Large intestine (tissue), 3 donors: ENCODE data around the gene EMC8. TPM values are rescaled to one million over a fixed set of nuclear protein-coding genes. Genes with fewer than 3 reads are reported as not detected.

ENCODE experiments used
- DNase-seq, 2 donors: peaks; one replicate each; pipeline versions ENCODE4 v3.0.0 to v3.0.0-alpha.2; 2013
- H3K27ac ChIP-seq: one replicate; pipeline ENCODE4 v1.5.1; 2013; ENCODE audit warnings: low read length
- H3K27me3 ChIP-seq: 2 replicates; pipeline ENCODE4 v1.6.1; 2013; ENCODE audit warnings: low read length; ENCODE audit not compliant: control insufficient read depth, insufficient read depth
- H3K36me3 ChIP-seq: 2 replicates; pipeline ENCODE4 v1.6.1; 2013; ENCODE audit warnings: low read length; ENCODE audit not compliant: control insufficient read depth, insufficient read depth
- H3K4me1 ChIP-seq: one replicate; pipeline ENCODE4 v1.6.1; 2013; ENCODE audit warnings: low read length; ENCODE audit not compliant: control insufficient read depth, insufficient read depth
- H3K4me3 ChIP-seq: one replicate; pipeline ENCODE4 v1.5.1; 2013; ENCODE audit warnings: low read length
- H3K9me3 ChIP-seq: one replicate; pipeline ENCODE4 v1.6.1; 2013; ENCODE audit warnings: mild to moderate bottlenecking, low read depth, low read length, moderate library complexity; ENCODE audit not compliant: control insufficient read depth
- WGBS: methylation state at CpG from one replicate; pipeline ENCODE4 v1.1.5; 2013; ENCODE audit warnings: low lambda C conversion rate; ENCODE audit not compliant: insufficient coverage; 5-methylcytosine and 5-hydroxymethylcytosine counted together
- polyA plus RNA-seq: library from polyadenylated mRNA; unstranded; fragments of 120-200 nt; gene quantifications from one replicate; pipeline ENCODE4 v1.2.1, GENCODE V29; 2013

The EMC8 gene
- polyA plus RNA-seq, 1 donor = 25.2 TPM

- H3K27me3 ChIP-seq = peaks cover 38% of the 10 kb centered on the region
- no peak overlapping the region for H3K27ac ChIP-seq
- peaks cover 6% of the 10 kb centered on the region for H3K9me3 ChIP-seq
- no peak overlapping the region for H3K4me3 ChIP-seq
- no CpG with 5 or more reads among the region's 15 CpGs for WGBS
- H3K4me1 ChIP-seq = peaks cover 22% of the 10 kb centered on the region
- H3K36me3 ChIP-seq = no peaks in the 10 kb centered on the region
- DNase-seq = no peak
Observed at GRCh38 chr16:85751698-85752501, 47.4 kb downstream of the EMC8 start.

- DNase-seq = peak; percentile 50 to 67
- Histone ChIP-seq H3K27me3 (peaks cover 42% of the 10 kb centered on the region), H3K9me3 (peaks cover 6% of the 10 kb centered on the region), H3K27ac (no peak within 1 kb of the TSS), H3K36me3 (no peaks in the 10 kb centered on the region), H3K4me1 (peaks cover 22% of the 10 kb centered on the region), H3K4me3 (peak within 1 kb of the TSS; percentile 51)
- no CpG with 5 or more reads among the region's 96 CpGs for WGBS
Observed at GRCh38 chr16:85750827-85751697, 48.3 kb downstream of the EMC8 start, which contains the start of gene C16orf74. C16orf74 (minus strand) TSS chr16:85751096; CDS start chr16:85735217, 15,879 bp downstream.

GRCh38 chr16:85750146-85750826, 49.1 kb downstream of the EMC8 start:
- peak; percentile 34 to 66 for DNase-seq
- H3K4me3 ChIP-seq = peak overlapping the region; percentile 51
- H3K27ac ChIP-seq = no peak overlapping the region
- peaks cover 22% of the 10 kb centered on the region for H3K4me1 ChIP-seq
- H3K36me3 ChIP-seq = no peaks in the 10 kb centered on the region
- H3K9me3 ChIP-seq = peaks cover 6% of the 10 kb centered on the region
- no CpG with 5 or more reads among the region's 51 CpGs for WGBS
- peaks cover 42% of the 10 kb centered on the region for H3K27me3 ChIP-seq

DNA sequence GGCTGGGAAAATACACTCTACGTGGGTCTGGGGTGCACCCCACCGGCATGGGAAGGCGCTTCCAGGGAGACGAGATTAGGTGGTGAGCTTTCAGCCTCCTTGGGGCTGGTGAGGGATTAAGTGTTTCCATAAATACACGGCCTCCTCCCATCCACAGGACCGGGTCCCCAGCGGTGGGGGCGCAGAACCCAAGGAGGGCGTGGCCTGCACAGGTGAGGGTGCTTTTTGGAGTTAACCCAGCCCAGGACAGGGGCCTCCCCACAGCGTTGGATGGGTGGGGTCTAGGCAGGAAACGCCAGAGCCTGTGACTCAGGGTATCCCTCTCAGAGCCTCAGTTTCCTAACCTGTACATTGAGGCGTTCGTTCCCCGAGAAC, 49.6 kb downstream of the EMC8 start:
- DNase-seq = no peak
- Histone ChIP-seq H3K9me3 (peaks cover 6% of the 10 kb centered on the region), H3K4me1 (peaks cover 22% of the 10 kb centered on the region), H3K27ac (no peak overlapping the region), H3K36me3 (no peaks in the 10 kb centered on the region), H3K27me3 (peaks cover 42% of the 10 kb centered on the region), H3K4me3 (peak overlapping the region; percentile 51)
- WGBS = no CpG with 5 or more reads among the region's 14 CpGs

GRCh38 chr16:85746460-85747215, 52.7 kb downstream of the EMC8 start:
- H3K4me3 ChIP-seq = no peak overlapping the region
- no CpG with 5 or more reads among the region's 13 CpGs for WGBS
- no peaks in the 10 kb centered on the region for H3K36me3 ChIP-seq
- H3K9me3 ChIP-seq = peaks cover 6% of the 10 kb centered on the region
- DNase-seq = no peak
- H3K4me1 ChIP-seq = peaks cover 11% of the 10 kb centered on the region
- H3K27me3 ChIP-seq = peaks cover 26% of the 10 kb centered on the region
- no peak overlapping the region for H3K27ac ChIP-seq

DNA sequence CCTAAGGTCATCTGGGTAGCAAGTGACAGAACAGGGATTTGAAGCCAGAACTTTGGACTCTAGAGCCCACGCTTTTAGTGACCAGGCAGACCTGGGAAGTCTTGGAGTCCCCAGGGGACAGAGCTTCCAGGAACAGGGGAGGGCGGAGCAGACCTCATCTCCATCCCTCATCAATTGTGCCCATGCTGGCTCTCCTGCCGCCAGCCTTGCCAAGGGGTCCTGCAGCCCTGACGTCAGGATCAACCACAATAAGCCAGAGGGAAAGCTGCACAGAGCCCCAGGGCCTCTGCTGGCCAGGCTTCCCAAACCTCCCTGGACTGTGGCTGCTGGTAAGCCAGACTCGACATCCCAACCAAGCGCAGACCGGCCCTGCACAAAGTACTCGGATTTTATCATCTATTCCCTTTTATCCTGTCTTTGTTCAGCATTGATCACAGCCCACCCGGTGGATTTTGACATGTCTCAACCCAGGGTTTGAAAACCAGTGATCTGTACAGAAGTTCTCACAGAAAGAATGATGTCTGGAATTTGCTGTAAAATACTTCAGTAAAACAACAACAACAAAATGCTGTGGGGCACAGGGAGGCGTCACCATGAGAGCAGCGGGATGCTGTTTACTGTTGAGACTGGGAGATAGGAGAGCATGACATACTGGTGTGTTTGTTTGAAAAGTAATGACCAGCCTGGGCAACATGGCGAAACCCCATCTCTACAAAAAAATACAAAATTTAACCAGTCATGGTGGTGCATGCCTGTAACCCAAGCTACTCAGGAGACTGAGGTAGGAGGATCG, 60.2 kb downstream of the EMC8 start:
- Histone ChIP-seq H3K9me3 (no peaks in the 10 kb centered on the region), H3K27ac (no peak overlapping the region), H3K27me3 (no peaks in the 10 kb centered on the region), H3K4me3 (no peak overlapping the region), H3K4me1 (peaks cover 11% of the 10 kb centered on the region), H3K36me3 (no peaks in the 10 kb centered on the region)
- DNase-seq = no peak
- 100% methylated on average over 1 of the region's 13 CpGs for WGBS

DNA sequence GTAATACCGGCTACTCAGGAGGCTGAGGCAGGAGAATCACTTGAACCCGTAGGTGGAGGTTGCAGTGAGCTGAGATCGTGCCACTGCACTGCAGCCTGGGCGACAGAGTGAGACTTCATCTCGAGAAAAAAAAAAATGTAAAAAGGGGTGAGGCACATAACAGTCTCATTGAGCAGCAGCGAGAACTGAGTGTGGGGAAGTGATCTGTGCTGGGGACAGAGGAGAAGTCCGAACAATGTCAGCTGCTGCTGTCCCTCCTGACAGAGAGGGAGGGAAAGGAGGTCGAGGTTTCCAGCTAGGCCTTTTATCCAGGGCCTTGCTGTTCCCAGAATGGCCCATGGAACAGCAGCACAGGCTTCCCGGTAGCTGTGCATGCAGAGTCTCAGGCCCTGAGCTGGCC, 62.4 kb downstream of the EMC8 start:
- no peak for DNase-seq
- Histone ChIP-seq H3K4me1 (peaks cover 25% of the 10 kb centered on the region), H3K4me3 (no peak overlapping the region), H3K27me3 (no peaks in the 10 kb centered on the region), H3K36me3 (no peaks in the 10 kb centered on the region), H3K27ac (no peak overlapping the region), H3K9me3 (no peaks in the 10 kb centered on the region)
- WGBS = 100% methylated on average over 1 of the region's 9 CpGs

DNA sequence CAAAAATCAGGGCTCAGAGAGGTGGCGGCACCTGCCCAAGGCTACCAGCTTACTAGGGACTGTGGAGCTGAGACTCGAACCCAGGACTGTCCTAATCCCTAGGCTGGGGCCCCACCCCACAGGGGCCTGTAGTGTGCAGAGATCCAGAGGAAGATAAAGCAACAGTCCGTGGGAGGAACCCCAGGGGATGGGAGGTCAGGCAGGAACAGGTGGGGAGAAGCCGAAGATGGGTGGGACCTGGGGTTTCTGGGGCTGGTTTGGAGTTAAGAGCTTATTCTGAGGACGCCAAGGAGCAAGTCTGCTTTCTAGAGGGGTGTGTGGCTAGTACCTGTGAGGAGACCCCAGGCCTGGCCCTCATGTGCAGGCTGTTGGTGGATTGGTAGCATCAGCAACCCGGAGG, 63.4 kb downstream of the EMC8 start:
- peaks cover 30% of the 10 kb centered on the region for H3K4me1 ChIP-seq
- H3K27ac ChIP-seq = no peak overlapping the region
- H3K4me3 ChIP-seq = no peak overlapping the region
- no peaks in the 10 kb centered on the region for H3K9me3 ChIP-seq
- H3K27me3 ChIP-seq = no peaks in the 10 kb centered on the region
- no peaks in the 10 kb centered on the region for H3K36me3 ChIP-seq
- WGBS = no CpG with 5 or more reads among the region's 6 CpGs
- DNase-seq = no peak

DNA sequence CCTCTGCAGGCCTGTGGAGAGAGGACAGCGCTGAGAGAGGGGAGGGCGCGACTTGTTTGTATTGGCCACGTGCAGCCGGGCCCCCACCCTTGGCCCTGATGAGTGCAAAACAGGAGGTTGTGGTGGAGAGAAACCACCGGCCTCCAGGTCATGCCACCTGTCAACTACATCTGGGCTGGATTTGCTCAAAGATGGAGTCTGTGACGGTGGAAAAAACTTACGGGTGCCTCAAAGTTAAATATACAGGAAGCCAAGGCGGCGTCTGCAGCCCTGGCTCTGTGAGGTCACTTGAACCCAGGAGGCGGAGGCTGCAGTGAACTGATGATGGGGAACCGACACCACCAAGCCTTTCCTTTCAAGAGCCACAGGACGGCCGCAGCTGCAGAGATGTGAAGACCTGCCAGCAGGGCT, 64.1 kb downstream of the EMC8 start:
- peaks cover 38% of the 10 kb centered on the region for H3K4me1 ChIP-seq
- WGBS = no CpG with 5 or more reads among the region's 14 CpGs
- no peak for DNase-seq
- no peak overlapping the region for H3K4me3 ChIP-seq
- no peaks in the 10 kb centered on the region for H3K27me3 ChIP-seq
- no peak overlapping the region for H3K27ac ChIP-seq
- no peaks in the 10 kb centered on the region for H3K36me3 ChIP-seq
- H3K9me3 ChIP-seq = no peaks in the 10 kb centered on the region
